ENCODE data around the gene ATOSA. TPM values are rescaled to one million over a fixed set of nuclear protein-coding genes. Genes with fewer than 3 reads are reported as not detected.

Gene ATOSA
- total RNA-seq, 4 donors from 2014 or later = 32.6 to 105 (median 64.3) TPM

- Histone ChIP-seq H3K9me3 (no peaks in the 10 kb centered on the region), H3K4me3 (peak overlapping the region; percentile 67 to 81), H3K27me3 (no peaks in the 10 kb centered on the region), H3K36me3 (peaks cover 0 to 25% of the 10 kb centered on the region in 2 donors), H3K27ac (peak overlapping the region; percentile 92 to 98 (median 95)), H3K4me1 (peaks cover 5 to 55% (median 9%) of the 10 kb centered on the region in 3 donors)
- TF ChIP-seq, protein P1, sequence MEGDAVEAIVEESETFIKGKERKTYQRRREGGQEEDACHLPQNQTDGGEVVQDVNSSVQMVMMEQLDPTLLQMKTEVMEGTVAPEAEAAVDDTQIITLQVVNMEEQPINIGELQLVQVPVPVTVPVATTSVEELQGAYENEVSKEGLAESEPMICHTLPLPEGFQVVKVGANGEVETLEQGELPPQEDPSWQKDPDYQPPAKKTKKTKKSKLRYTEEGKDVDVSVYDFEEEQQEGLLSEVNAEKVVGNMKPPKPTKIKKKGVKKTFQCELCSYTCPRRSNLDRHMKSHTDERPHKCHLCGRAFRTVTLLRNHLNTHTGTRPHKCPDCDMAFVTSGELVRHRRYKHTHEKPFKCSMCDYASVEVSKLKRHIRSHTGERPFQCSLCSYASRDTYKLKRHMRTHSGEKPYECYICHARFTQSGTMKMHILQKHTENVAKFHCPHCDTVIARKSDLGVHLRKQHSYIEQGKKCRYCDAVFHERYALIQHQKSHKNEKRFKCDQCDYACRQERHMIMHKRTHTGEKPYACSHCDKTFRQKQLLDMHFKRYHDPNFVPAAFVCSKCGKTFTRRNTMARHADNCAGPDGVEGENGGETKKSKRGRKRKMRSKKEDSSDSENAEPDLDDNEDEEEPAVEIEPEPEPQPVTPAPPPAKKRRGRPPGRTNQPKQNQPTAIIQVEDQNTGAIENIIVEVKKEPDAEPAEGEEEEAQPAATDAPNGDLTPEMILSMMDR (IDR thresholded peaks at IDR 0.05) = peak in 3 of 4 experiments; percentile 4 to 8 (median 5)
- no peak for TF ChIP-seq EP300 (IDR thresholded peaks at IDR 0.05)
- TF ChIP-seq POLR2AphosphoS5 (IDR thresholded peaks at IDR 0.05) = peak; percentile 23
- peak; percentile 78 for ATAC-seq
- 0% methylated on average over 1 of the region's 70 CpGs; no CpG with 5 or more reads in 1 of the 2 donors for WGBS, 2 donors (ENCODE audit: low coverage in 1 of 2)
Measured at GRCh38 chr15:52678468-52679231, 538 bp downstream of the ATOSA start.

DNA sequence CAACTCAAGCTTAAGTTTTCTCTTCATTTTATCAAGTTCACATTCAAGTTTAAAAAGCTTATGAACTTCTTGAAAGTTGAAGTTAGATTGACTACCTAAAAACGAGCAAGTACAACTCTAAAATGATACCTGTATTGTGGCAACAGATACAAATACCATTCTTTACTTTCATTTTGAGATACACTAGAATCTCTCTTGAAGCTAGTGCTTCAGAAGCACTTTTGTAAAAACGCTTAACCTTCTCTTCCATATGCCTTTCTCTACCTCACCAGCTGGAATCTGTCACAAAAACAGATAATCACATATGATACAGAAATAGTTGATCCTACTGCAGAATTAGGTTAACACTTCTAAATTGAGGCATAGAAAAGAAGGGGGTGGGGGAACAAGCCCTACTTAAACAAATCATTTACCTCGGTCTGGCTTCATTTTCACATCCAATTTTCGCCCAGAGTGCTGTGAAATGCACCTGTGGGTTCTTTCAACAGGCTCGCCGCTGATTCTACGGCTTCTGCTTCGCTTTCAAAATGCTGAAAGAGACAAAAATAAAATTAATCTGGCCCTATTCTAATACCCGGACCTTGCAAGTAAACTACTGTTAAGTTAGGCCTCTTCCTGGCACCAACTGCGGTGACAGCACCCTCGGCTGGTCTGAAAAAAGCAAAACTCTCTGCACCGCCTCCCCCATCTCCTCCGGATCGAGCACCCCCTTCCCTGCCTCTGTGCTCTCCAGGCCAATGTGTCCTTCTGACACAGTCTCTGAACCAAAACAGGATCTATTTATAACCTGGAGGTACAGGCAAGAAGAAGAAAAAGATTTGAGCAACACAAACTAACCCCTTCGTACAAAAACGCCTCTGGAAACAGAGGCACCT lies 1.4 kb downstream of the ATOSA start:
- H3K27ac ChIP-seq = peak overlapping the region; percentile 92 to 98 (median 95)
- TF ChIP-seq, protein P1 (IDR thresholded peaks at IDR 0.05) = peak in 1 of 4 experiments; percentile 41
- TF ChIP-seq POLR2A (IDR thresholded peaks at IDR 0.05) (no peak), POLR2AphosphoS5 (IDR thresholded peaks at IDR 0.05) (peak; percentile 13), EP300 (IDR thresholded peaks at IDR 0.05) (no peak)
- peak overlapping the region; percentile 67 to 81 for H3K4me3 ChIP-seq
- no peaks in the 10 kb centered on the region for H3K9me3 ChIP-seq
- H3K4me1 ChIP-seq = peaks cover 5 to 64% (median 12%) of the 10 kb centered on the region in 3 donors
- H3K36me3 ChIP-seq = peaks cover 0 to 34% of the 10 kb centered on the region in 2 donors
- ATAC-seq = peak; percentile 36
- H3K27me3 ChIP-seq = no peaks in the 10 kb centered on the region
- WGBS, 2 donors (ENCODE audit: low coverage in 1 of 2) = 1% methylated on average over 11 to 14 of the region's 16 CpGs

- Histone ChIP-seq H3K36me3 (peaks cover 0 to 61% of the 10 kb centered on the region in 2 donors), H3K4me1 (peaks cover 5 to 76% (median 12%) of the 10 kb centered on the region in 3 donors), H3K4me3 (peak overlapping the region in 1 of 2 donors; percentile 3), H3K9me3 (no peaks in the 10 kb centered on the region), H3K27me3 (no peaks in the 10 kb centered on the region), H3K27ac (no peak overlapping the region)
- WGBS, 2 donors (ENCODE audit: low coverage in 1 of 2) = 64 to 68% methylated on average over 4 of the region's 4 CpGs
- TF ChIP-seq POLR2AphosphoS5 (IDR thresholded peaks at IDR 0.05) (no peak), EP300 (IDR thresholded peaks at IDR 0.05) (no peak)
- no peak for ATAC-seq
Measured at GRCh38 chr15:52674831-52675230, 4.4 kb downstream of the ATOSA start.

DNA sequence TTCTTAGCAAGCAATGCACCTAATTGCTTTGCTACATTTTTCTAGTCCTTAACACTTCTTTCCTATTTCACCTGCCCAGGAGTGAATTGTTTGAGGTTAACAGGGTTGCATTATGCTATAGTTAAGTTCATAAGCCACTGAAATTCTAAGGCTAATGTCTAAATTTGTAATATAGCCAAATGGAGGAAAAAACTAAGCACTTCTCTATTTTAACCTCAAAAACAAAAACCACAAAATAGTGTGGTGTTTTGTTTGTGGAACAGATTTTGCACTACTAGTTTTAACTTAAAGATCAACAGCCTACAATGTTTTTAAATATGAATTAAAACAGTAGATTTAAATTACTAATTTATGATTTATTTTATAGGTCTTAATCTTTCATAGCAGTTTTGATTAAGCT lies 5.5 kb downstream of the ATOSA start:
- no peaks in the 10 kb centered on the region for H3K27me3 ChIP-seq
- TF ChIP-seq POLR2A (IDR thresholded peaks at IDR 0.05) (no peak), EP300 (IDR thresholded peaks at IDR 0.05) (no peak), POLR2AphosphoS5 (IDR thresholded peaks at IDR 0.05) (no peak)
- TF ChIP-seq, protein P1 (IDR thresholded peaks at IDR 0.05) = no peak
- no peak overlapping the region for H3K27ac ChIP-seq
- no peaks in the 10 kb centered on the region for H3K9me3 ChIP-seq
- H3K36me3 ChIP-seq = peaks cover 0 to 72% of the 10 kb centered on the region in 2 donors
- ATAC-seq = no peak
- peaks cover 5 to 80% (median 12%) of the 10 kb centered on the region in 3 donors for H3K4me1 ChIP-seq
- H3K4me3 ChIP-seq = no peak overlapping the region

DNA sequence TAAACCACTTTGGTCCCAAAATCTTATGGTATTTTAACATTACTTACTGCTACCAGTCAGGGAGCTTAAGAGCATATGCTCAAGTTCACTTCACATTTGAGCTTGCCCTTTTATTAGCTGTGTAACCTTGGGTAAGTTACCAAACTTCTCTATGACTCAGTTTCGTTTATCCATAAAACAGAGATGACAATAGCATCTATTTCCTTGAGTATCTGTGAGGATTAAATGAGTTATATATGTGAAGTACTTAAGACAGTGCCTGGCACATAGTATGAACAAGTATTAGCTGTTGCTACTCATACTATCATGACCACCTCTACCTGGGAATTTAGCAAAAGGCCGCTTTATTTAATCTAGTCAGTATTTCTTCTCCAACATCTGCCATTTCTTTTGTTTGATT lies 5.9 kb downstream of the ATOSA start:
- Histone ChIP-seq H3K9me3 (no peaks in the 10 kb centered on the region), H3K27ac (no peak overlapping the region), H3K4me3 (no peak overlapping the region), H3K36me3 (peaks cover 0 to 76% of the 10 kb centered on the region in 2 donors), H3K4me1 (peaks cover 5 to 84% (median 12%) of the 10 kb centered on the region in 3 donors), H3K27me3 (no peaks in the 10 kb centered on the region)
- ATAC-seq = no peak
- TF ChIP-seq, protein P1 (IDR thresholded peaks at IDR 0.05) = no peak
- TF ChIP-seq POLR2AphosphoS5 (IDR thresholded peaks at IDR 0.05) (no peak), POLR2A (IDR thresholded peaks at IDR 0.05) (no peak), EP300 (IDR thresholded peaks at IDR 0.05) (no peak)
- 50 to 86% methylated on average over 1 to 2 of the region's 2 CpGs for WGBS, 2 donors (ENCODE audit: low coverage in 1 of 2)
